ENCODE results near the gene ZNF135. TPM values are rescaled to one million over a fixed set of nuclear protein-coding genes. Genes with fewer than 3 reads are reported as not detected.

Gene ZNF135
- total RNA-seq, 2 donors from 2014 or later: 9.3 to 12.0 TPM

- no peaks in the 10 kb centered on the region for H3K4me1 Mint-ChIP-seq
- DNase-seq: no peak
- Histone ChIP-seq H3K36me3 (ENCODE audit: control insufficient read depth, insufficient read depth, low read length) (peaks cover 34% of the 10 kb centered on the region), H3K9me3 (ENCODE audit: control insufficient read depth, low read length) (peaks cover 79% of the 10 kb centered on the region), H3K4me1 (ENCODE audit: control insufficient read depth, insufficient read depth, low read length) (no peaks in the 10 kb centered on the region), H3K27me3 (ENCODE audit: control insufficient read depth, insufficient read depth, low read length, poor library complexity, severe bottlenecking) (no peaks in the 10 kb centered on the region), H3K27ac (ENCODE audit: low read depth, low read length) (no peak overlapping the region), H3K9ac (ENCODE audit: extremely low read depth, low read length, poor library complexity, severe bottlenecking) (no peak overlapping the region), H3K4me3 (ENCODE audit: low read length) (peak overlapping the region; percentile 58)
- H3K27ac Mint-ChIP-seq: no peak overlapping the region
- no peak overlapping the region for H3K4me3 Mint-ChIP-seq
- H3K36me3 Mint-ChIP-seq (ENCODE audit: low read depth): peaks cover 86% of the 10 kb centered on the region
- peaks cover 100% of the 10 kb centered on the region for H3K9me3 Mint-ChIP-seq
- TF ChIP-seq CTCF (conservative IDR thresholded peaks at IDR 0.05): no peak
- no peaks in the 10 kb centered on the region for H3K27me3 Mint-ChIP-seq (ENCODE audit: insufficient read depth)
- WGBS, 2 experiments (ENCODE audit: insufficient coverage in 1 of 2, insufficient read length in 1 of 2): 90 to 91% methylated on average over 4 to 13 of the region's 15 CpGs
These were observed 8.3 kb downstream of the ZNF135 start for GRCh38 chr19:58067240-58067912.

- H3K4me3 ChIP-seq (ENCODE audit: low read length): no peak overlapping the region
- Mint-ChIP-seq H3K27me3 (ENCODE audit: insufficient read depth) (no peaks in the 10 kb centered on the region), H3K27ac (no peak overlapping the region), H3K4me1 (no peaks in the 10 kb centered on the region), H3K9me3 (peaks cover 66% of the 10 kb centered on the region), H3K4me3 (no peak overlapping the region), H3K36me3 (ENCODE audit: low read depth) (peaks cover 37% of the 10 kb centered on the region)
- peaks cover 11% of the 10 kb centered on the region for H3K36me3 ChIP-seq (ENCODE audit: control insufficient read depth, insufficient read depth, low read length)
- no peak overlapping the region for H3K27ac ChIP-seq (ENCODE audit: low read depth, low read length)
- no peak for TF ChIP-seq CTCF (conservative IDR thresholded peaks at IDR 0.05)
- DNase-seq: no peak
- H3K9me3 ChIP-seq (ENCODE audit: control insufficient read depth, low read length): peaks cover 27% of the 10 kb centered on the region
- no peaks in the 10 kb centered on the region for H3K4me1 ChIP-seq (ENCODE audit: control insufficient read depth, insufficient read depth, low read length)
- no peak overlapping the region for H3K9ac ChIP-seq (ENCODE audit: extremely low read depth, low read length, poor library complexity, severe bottlenecking)
- 84 to 85% methylated on average over 10 of the region's 10 CpGs for WGBS, 2 experiments (ENCODE audit: insufficient coverage in 1 of 2, insufficient read length in 1 of 2)
- H3K27me3 ChIP-seq (ENCODE audit: control insufficient read depth, insufficient read depth, low read length, poor library complexity, severe bottlenecking): no peaks in the 10 kb centered on the region
These were observed 20.7 kb downstream of the ZNF135 start for GRCh38 chr19:58079792-58080191.

GRCh38 chr19:58083021-58083420, 23.9 kb downstream of the ZNF135 start:
- H3K27ac Mint-ChIP-seq: no peak overlapping the region
- Histone ChIP-seq H3K4me1 (ENCODE audit: control insufficient read depth, insufficient read depth, low read length) (no peaks in the 10 kb centered on the region), H3K9ac (ENCODE audit: extremely low read depth, low read length, poor library complexity, severe bottlenecking) (no peak overlapping the region), H3K9me3 (ENCODE audit: control insufficient read depth, low read length) (peaks cover 18% of the 10 kb centered on the region), H3K27ac (ENCODE audit: low read depth, low read length) (no peak overlapping the region), H3K27me3 (ENCODE audit: control insufficient read depth, insufficient read depth, low read length, poor library complexity, severe bottlenecking) (no peaks in the 10 kb centered on the region), H3K4me3 (ENCODE audit: low read length) (no peak overlapping the region), H3K36me3 (ENCODE audit: control insufficient read depth, insufficient read depth, low read length) (peaks cover 25% of the 10 kb centered on the region)
- no peak for TF ChIP-seq CTCF (conservative IDR thresholded peaks at IDR 0.05)
- peaks cover 47% of the 10 kb centered on the region for H3K9me3 Mint-ChIP-seq
- H3K4me1 Mint-ChIP-seq: no peaks in the 10 kb centered on the region
- DNase-seq: no peak
- H3K36me3 Mint-ChIP-seq (ENCODE audit: low read depth): peaks cover 45% of the 10 kb centered on the region
- no peak overlapping the region for H3K4me3 Mint-ChIP-seq
- 86 to 100% methylated on average over 2 of the region's 3 CpGs for WGBS, 2 experiments (ENCODE audit: insufficient coverage in 1 of 2, insufficient read length in 1 of 2)
- H3K27me3 Mint-ChIP-seq (ENCODE audit: insufficient read depth): no peaks in the 10 kb centered on the region

All from endodermal cell (in vitro differentiated cells).